Endothelial cell of umbilical vein (primary cell): Measurements from ENCODE around the gene AS3MT. TPM values are rescaled to one million over a fixed set of nuclear protein-coding genes. Genes with fewer than 3 reads are reported as not detected.

Experiments
- BruUV-seq: library from RNA; stranded (reverse); fragments of 400-500 nt; replicated peaks from 2 replicates; lab custom pipeline; 2021; lab: Mats Ljungman, UMichigan
- CTCF ChIA-PET: fragments of 300-600, 350-600 bp; sonication (Branson Sonifier 250); formaldehyde crosslinking; loops from one replicate; lab custom pipeline; 2021; ENCODE audit warnings: antibody characterized with exemption, inconsistent platforms; lab: Charles Lee
- POLR2A ChIA-PET: fragments of 300-600, 350-600 bp; sonication (Branson Sonifier 250); formaldehyde crosslinking; loops from one replicate; lab custom pipeline; 2021; ENCODE audit warnings: antibody characterized with exemption, inconsistent platforms; lab: Charles Lee
- DNase-seq: peaks from one replicate; pipeline ENCODE4 v3.0.0-alpha.2; 2011; ENCODE audit warnings: low read depth, low spot score
- FAIRE-seq: peaks from 2 replicates; lab custom pipeline; 2011; peaks lifted over from hg19 to GRCh38; lab: Jason Lieb, UNC
- H2AFZ ChIP-seq: 2 replicates; pipeline ENCODE4 v1.6.0; 2012; ENCODE audit warnings: low read depth, low read length, control low read depth, inconsistent platforms
- H3K27ac ChIP-seq: 2 replicates; pipeline ENCODE4 v1.5.1; 2011; ENCODE audit warnings: low read depth, mild to moderate bottlenecking, control low read depth, low read length, moderate library complexity; ENCODE audit not compliant: insufficient read depth
- H3K27me3 ChIP-seq, 2 experiments: 2 replicates each; pipeline versions ENCODE4 v1.6.0 to v1.6.1; 2011; ENCODE audit warnings: low read length in 2 of 2, mixed read lengths in 1 of 2; ENCODE audit not compliant: control insufficient read depth in 2 of 2, insufficient read depth in 2 of 2
- H3K36me3 ChIP-seq, 2 experiments: 2 replicates in 1 of 2; 3 replicates in 1 of 2; pipeline ENCODE4 v1.5.1; 2011; ENCODE audit warnings: low read length in 2 of 2, mild to moderate bottlenecking in 1 of 2, moderate library complexity in 1 of 2; ENCODE audit not compliant: control insufficient read depth in 2 of 2, insufficient read depth in 2 of 2; ENCODE audit errors: extremely low read depth in 1 of 2
- H3K4me1 ChIP-seq: 3 replicates; pipeline ENCODE4 v1.5.1; 2011; ENCODE audit warnings: mild to moderate bottlenecking, low read length; ENCODE audit not compliant: control insufficient read depth, insufficient read depth; ENCODE audit errors: extremely low read depth
- H3K4me2 ChIP-seq: 2 replicates; pipeline ENCODE4 v1.6.1; 2011; ENCODE audit warnings: low read length, control low read depth, mixed read lengths; ENCODE audit not compliant: insufficient read depth
- H3K4me3 ChIP-seq, 3 experiments: fragments of 200-600 bp in 1 of 3; sonication (generic), shearing (Covaris generic) in 1 of 3; replicated peaks in 1 of 3; 2 replicates each; pipeline ENCODE4 v1.5.1; 2011 to 2016; ENCODE audit warnings: control low read depth in 3 of 3, low read length in 3 of 3, mild to moderate bottlenecking in 2 of 3, inconsistent platforms in 1 of 3, low read depth in 1 of 3, moderate library complexity in 1 of 3; ENCODE audit not compliant: insufficient read depth in 1 of 3
- H3K79me2 ChIP-seq: 2 replicates; pipeline ENCODE4 v1.6.0; 2012; ENCODE audit warnings: low read length, inconsistent platforms; ENCODE audit not compliant: control insufficient read depth, insufficient read depth
- H3K9ac ChIP-seq: replicated peaks from 2 replicates; pipeline ENCODE3; 2011; ENCODE audit warnings: low read length, control low read depth; ENCODE audit not compliant: insufficient read depth; ENCODE audit errors: extremely low read depth
- H3K9me1 ChIP-seq: replicated peaks from 3 replicates; pipeline ENCODE4 v1.6.0; 2011; ENCODE audit warnings: mild to moderate bottlenecking, low read length; ENCODE audit not compliant: control insufficient read depth, insufficient read depth; ENCODE audit errors: extremely low read depth
- H3K9me3 ChIP-seq: replicated peaks from 2 replicates; pipeline ENCODE4 v1.5.1; 2012; ENCODE audit warnings: low read length, inconsistent platforms; ENCODE audit not compliant: control insufficient read depth, insufficient read depth
- H4K20me1 ChIP-seq: replicated peaks from 2 replicates; pipeline ENCODE3; 2011; ENCODE audit warnings: mild to moderate bottlenecking, low read length; ENCODE audit not compliant: control insufficient read depth, insufficient read depth; ENCODE audit errors: extremely low read depth
- EZH2 ChIP-seq: IDR thresholded peaks from 2 replicates; pipeline ENCODE4 v1.6.1; 2012; ENCODE audit warnings: borderline replicate concordance, low read depth, mild to moderate bottlenecking, moderate library complexity, low read length, inconsistent platforms; ENCODE audit not compliant: severe bottlenecking
- FOS ChIP-seq: IDR thresholded peaks from 2 replicates; pipeline ENCODE4 v1.6.1; 2011; ENCODE audit warnings: mild to moderate bottlenecking, low read length, moderate library complexity, borderline replicate concordance; ENCODE audit not compliant: insufficient read depth
- GATA2 ChIP-seq: IDR thresholded peaks from 2 replicates; pipeline ENCODE4 v1.7.0; 2011; ENCODE audit warnings: low read depth, mild to moderate bottlenecking, moderate library complexity, mixed read lengths, low read length; ENCODE audit not compliant: insufficient read length, insufficient read depth
- JUN ChIP-seq: IDR thresholded peaks from 2 replicates; pipeline ENCODE4 v1.6.1; 2011; ENCODE audit warnings: borderline replicate concordance, low read depth; ENCODE audit not compliant: insufficient read length, insufficient read depth
- MYC ChIP-seq: IDR thresholded peaks from one replicate; pipeline ENCODE4 v1.6.1; 2011; ENCODE audit warnings: mild to moderate bottlenecking, low read depth, low read length
- POLR2A ChIP-seq: IDR thresholded peaks from 2 replicates; pipeline ENCODE4 v1.6.1; 2012; ENCODE audit warnings: low read depth, mild to moderate bottlenecking, control low read depth, low read length
- POLR2AphosphoS5 ChIP-seq: IDR thresholded peaks from 2 replicates; pipeline ENCODE4 v1.6.1; 2012; ENCODE audit warnings: low read depth, mild to moderate bottlenecking, control low read depth, low read length, moderate library complexity; ENCODE audit not compliant: insufficient read depth
- dilution Hi-C: fragments of 300-500 bp; cut with MboI; formaldehyde crosslinking; loops from one replicate; pipeline ENCODE4 v1.15.0; 2019; ENCODE audit warnings: low sequenced_read_pairs; ENCODE audit not compliant: extremely low pct_ligation_motif_present
- intact Hi-C: fragments of 100-400 bp; cut with micrococcal nuclease; formaldehyde crosslinking; loops from one replicate; pipeline ENCODE4 v1.10.0; 2022
- polyA plus RNA-seq, 4 experiments: library from polyadenylated mRNA; depleted of rRNA in 3 of 4; stranded (reverse) in 3 of 4; unstranded in 1 of 4; fragments of >200 nt; gene quantifications; 2 replicates each; pipeline versions ENCODE4 v1.2.1 to v1.2.3, GENCODE V29; 2011 to 2012; ENCODE audit warnings: missing spikeins in 1 of 4
- total RNA-seq: library from RNA; stranded (reverse); gene quantifications from 2 replicates; pipeline ENCODE4 v1.2.3, GENCODE V29; 2021
- TF ChIP-seq, protein P1 (sequence below): IDR thresholded peaks from 2 replicates; pipeline ENCODE4 v1.6.1; 2011; ENCODE audit not compliant: insufficient read depth, insufficient read length
- TF ChIP-seq, protein P2 (sequence below), 2 donors: IDR thresholded peaks; 1 replicate in 1 of 2; 2 replicates in 1 of 2; pipeline ENCODE4 v1.5.1; 2011; ENCODE audit warnings: low read length in 2 of 2, mild to moderate bottlenecking in 2 of 2, moderate library complexity in 2 of 2, control low read depth in 1 of 2, inconsistent platforms in 1 of 2, low read depth in 1 of 2; ENCODE audit not compliant: insufficient read depth in 1 of 2; ENCODE audit errors: extremely low read depth in 1 of 2

The AS3MT gene
- total and polyA plus RNA-seq, 2 donors (not counting 3 experiments of a cell fraction or from before 2014, with no cell fraction given) = 1.0 TPM; not detected in 1

DNA sequence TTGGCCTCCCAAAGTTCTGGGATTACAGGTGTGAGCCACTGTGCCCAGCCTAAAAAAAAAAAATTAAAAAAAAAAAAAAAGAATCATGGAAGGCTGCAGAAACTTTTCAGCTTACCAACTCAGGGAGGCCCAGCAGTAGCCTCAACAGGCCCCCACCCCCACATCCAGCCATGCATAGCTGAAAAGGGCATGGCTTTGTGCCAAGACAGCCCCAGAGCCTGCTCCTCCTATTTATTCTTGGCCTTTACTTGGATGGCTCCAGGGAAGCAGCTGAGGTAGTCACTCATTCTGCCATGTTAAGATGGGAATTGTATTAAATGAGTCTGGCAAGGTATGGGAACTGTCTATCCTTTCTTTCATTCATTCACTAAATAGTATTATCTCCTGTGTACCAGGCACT, 35.1 kb downstream of the AS3MT start:
- intact Hi-C loops = no loop called here
- Histone ChIP-seq H3K27ac (no peak overlapping the region), H3K79me2 (no peaks in the 10 kb centered on the region), H3K4me1 (no peaks in the 10 kb centered on the region), H3K9me1 (no peaks in the 10 kb centered on the region), H3K9ac (no peak overlapping the region), H2AFZ (no peak overlapping the region), H4K20me1 (no peaks in the 10 kb centered on the region), H3K4me2 (no peak overlapping the region), H3K9me3 (no peaks in the 10 kb centered on the region), H3K4me3 (no peak overlapping the region), H3K36me3 (no peaks in the 10 kb centered on the region), H3K27me3 (no peaks in the 10 kb centered on the region)
- CTCF ChIA-PET = interaction anchor here (0.6 to 2.5 kb wide), 3 partner anchors 14 to 391 kb away, joined by 3 to 12 read pairs (median 4); partner anchors contain the start of gene CNNM2
- dilution Hi-C loops = no loop called here
- DNase-seq = no peak
- no peak for FAIRE-seq
- TF ChIP-seq, protein P1, sequence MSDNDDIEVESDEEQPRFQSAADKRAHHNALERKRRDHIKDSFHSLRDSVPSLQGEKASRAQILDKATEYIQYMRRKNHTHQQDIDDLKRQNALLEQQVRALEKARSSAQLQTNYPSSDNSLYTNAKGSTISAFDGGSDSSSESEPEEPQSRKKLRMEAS = no peak
- TF ChIP-seq EZH2 (no peak), MYC (no peak), POLR2A (no peak), GATA2 (no peak), JUN (no peak), FOS (no peak), POLR2AphosphoS5 (no peak)
- TF ChIP-seq, protein P2, sequence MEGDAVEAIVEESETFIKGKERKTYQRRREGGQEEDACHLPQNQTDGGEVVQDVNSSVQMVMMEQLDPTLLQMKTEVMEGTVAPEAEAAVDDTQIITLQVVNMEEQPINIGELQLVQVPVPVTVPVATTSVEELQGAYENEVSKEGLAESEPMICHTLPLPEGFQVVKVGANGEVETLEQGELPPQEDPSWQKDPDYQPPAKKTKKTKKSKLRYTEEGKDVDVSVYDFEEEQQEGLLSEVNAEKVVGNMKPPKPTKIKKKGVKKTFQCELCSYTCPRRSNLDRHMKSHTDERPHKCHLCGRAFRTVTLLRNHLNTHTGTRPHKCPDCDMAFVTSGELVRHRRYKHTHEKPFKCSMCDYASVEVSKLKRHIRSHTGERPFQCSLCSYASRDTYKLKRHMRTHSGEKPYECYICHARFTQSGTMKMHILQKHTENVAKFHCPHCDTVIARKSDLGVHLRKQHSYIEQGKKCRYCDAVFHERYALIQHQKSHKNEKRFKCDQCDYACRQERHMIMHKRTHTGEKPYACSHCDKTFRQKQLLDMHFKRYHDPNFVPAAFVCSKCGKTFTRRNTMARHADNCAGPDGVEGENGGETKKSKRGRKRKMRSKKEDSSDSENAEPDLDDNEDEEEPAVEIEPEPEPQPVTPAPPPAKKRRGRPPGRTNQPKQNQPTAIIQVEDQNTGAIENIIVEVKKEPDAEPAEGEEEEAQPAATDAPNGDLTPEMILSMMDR (IDR thresholded peaks at IDR 0.05; ENCODE audit: extremely low read depth in 1 of 2, insufficient read depth in 1 of 2, low read depth in 1 of 2, low read length in 2 of 2) = no peak
- BruUV-seq = no TSS peak
- POLR2A ChIA-PET = interaction anchor here (0.6 kb wide), 1 partner anchor 136 kb away, joined by 11 read pairs; no protein-coding TSS in a partner anchor
